Ammon's horn (tissue), 1 donor: ENCODE data around the gene NFKB2.
A peak's percentile ranks its signal among the peaks of the same experiment; 100 is the strongest.

ENCODE experiments used
- DNase-seq: peaks from one replicate; pipeline ENCODE4 v3.0.0-alpha.2; 2016; ENCODE audit warnings: low spot score

The NFKB2 gene

DNA sequence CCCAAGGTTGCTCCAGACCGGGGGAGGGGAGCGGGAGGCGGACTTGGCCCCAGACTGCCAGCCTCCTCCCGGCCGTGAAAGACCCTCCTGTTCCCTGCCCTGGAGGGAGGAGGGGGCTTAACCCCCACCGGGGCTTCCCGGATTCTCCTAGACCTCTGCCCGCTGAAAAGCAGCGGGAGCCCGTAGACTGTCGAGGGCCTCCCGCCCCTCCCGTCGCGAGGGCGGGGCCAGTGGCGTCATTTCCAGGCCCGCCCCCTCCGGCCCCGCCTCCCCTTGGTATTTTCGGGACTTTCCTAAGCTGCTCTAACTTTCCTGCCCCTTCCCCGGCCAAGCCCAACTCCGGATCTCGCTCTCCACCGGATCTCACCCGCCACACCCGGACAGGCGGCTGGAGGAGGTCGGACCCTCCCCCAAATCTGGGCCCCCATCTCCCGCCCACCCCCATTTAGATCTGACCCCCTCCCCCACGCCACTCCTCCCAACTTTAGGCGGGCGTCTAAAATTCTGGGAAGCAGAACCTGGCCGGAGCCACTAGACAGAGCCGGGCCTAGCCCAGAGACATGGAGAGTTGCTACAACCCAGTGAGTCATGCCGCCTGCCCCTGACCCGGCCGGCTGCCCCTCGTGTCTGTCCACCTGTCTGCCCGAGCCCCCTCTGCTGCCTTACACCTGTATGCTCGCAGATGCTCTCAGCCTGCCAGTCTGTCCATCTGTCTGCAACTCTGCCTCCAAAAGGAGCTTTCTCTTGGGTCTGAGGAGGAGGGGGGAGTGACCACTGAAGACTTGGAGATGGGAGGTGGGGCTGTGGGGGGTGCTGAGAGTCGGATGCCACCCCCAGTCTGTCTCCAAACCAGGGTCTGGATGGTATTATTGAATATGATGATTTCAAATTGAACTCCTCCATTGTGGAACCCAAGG is at the start of gene NFKB2:
Gene NFKB2 (plus strand): TSS at position 306 of the 917 bp plus-strand sequence. CDS start 255 bp downstream, at position 561.
- peak; percentile 88 for DNase-seq

DNA sequence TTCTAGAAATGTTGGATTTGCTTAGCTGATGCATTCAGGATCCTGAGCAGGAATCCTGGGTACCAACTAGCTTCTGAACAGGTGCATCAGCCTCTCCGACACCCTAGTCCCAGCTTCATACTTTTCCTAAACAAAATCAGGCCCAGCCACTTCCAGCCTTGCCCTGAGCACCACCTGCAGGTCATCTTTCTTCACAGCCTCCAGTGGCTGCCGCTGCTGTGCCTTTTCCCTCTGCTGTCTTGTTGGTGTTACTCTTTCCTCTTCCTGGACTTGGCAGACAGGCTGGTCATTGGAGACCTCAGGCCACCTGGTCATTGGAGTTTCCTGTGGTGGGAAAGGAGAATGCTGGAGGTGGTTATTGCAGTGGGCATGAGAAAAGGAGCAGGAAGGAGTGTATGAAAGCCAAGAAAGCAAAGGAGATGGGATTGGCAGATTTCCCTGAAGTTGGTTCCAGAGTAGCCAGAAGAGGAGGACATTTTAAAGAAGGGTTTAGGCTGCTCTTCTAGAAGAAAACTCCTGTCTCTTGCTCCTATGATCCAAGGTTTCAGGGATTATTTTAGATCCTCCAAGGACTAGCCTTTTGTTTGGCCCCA is 48.2 kb upstream of the NFKB2 start:
- peak; percentile 52 for DNase-seq

GRCh38 chr10:102352066-102352715 is 43.3 kb upstream of the NFKB2 start:
- DNase-seq: peak; percentile 59

DNA sequence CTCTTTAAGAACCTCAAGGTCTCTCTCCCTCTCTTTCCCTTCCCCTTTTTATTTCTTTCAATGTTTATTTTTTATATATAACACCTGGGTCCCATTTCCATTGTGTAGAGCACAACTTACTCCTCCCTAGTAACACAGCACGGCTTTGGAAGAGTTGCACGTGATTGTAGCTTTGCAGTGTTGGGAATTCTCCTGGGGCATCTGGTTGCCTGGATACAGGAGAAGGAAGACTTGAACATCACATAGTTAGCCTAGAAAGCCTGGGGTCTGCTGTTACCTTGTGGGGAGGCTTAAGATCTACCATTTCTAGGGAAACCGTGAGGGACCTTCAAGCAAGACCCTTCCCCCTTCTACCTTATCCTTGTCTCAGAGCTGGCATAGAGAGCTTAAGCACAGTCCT is 41.1 kb upstream of the NFKB2 start:
- no peak for DNase-seq

- no peak for DNase-seq
Observed at GRCh38 chr10:102358712-102359382, 36.7 kb upstream of the NFKB2 start.

DNA sequence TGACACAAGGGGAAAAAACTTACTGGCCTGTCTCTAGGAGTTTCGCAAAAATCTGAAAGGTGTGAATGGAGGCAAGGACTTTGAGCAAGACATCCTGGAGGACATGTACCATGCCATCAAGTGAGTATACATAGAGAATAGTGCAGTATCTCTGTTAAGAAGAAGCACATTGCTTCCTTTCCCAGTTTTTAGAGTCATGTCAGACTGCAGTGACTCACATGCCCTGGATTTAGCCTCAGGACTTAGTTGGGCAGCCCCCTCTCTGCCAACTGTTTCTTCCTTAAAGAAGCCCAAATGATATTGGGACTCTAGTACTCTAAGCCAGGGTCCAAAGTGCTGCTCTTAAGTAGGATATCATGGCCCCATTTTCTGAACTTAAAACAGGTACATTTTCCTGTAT is 28.1 kb upstream of the NFKB2 start:
- DNase-seq: no peak

DNA sequence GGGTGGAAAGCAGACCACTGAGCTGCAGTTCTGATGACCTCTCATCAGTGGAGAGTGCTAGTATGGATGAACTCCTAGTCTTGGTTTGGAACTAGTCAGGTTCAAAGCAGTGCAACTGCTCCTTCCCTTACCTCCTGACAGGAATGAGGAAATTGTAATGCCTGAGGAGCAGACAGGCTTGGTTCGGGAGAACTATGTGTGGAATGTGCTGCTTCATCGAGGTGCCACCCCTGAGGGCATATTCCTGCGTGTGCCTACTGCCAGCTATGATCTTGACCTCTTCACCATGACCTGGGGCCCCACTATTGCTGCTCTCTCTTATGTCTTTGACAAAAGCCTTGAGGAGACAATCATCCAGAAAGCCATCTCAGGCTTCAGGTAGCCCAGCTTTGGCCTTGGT is 27.4 kb upstream of the NFKB2 start:
- no peak for DNase-seq

GRCh38 chr10:102371295-102371694 is 24.2 kb upstream of the NFKB2 start:
- DNase-seq: no peak

DNA sequence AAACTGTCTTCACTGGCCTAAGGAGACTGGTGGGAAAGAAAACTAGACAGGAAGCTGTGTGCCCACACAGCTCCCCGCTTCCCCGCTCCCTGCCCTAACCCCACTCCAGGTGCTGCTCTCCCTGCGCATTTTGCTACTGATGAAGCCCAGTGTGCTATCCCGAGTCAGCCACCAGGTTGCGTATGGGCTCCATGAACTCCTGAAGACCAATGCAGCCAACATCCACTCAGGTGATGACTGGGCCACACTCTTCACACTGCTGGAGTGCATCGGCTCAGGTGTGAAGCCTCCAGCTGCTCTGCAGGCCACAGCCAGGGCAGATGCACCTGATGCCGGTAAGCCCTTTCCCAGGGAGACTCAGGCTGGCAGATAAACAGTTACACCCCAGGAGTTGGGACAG is 20.3 kb upstream of the NFKB2 start:
- DNase-seq: no peak

DNA sequence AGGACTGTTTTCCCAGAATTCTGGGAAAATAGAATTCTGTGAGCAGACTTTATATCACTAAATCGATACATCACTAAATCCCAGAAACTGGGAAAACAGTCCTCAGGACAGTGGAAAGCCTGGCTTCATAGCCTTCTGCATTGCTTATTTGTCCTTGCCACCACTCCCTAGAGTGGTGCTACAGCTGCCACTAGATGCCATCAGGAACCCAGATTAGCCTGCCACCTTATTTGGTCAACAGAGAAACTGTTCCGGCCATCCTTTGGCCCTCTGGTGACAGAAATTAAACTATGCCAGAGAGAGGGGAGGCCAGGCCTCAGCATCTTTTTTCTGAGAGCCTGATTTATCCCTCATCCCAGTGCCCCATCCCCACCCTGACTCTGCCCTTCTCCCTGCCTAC is 19.6 kb upstream of the NFKB2 start:
- DNase-seq: no peak

- DNase-seq: no peak
Observed at GRCh38 chr10:102376901-102377300, 18.6 kb upstream of the NFKB2 start.

- no peak for DNase-seq
Observed at GRCh38 chr10:102379383-102379782, 16.1 kb upstream of the NFKB2 start.

- no peak for DNase-seq
Observed at GRCh38 chr10:102381983-102382382, 13.5 kb upstream of the NFKB2 start.

GRCh38 chr10:102382871-102383270 is 12.6 kb upstream of the NFKB2 start:
- no peak for DNase-seq

- no peak for DNase-seq
Observed at GRCh38 chr10:102384053-102384452, 11.5 kb upstream of the NFKB2 start.

- no peak for DNase-seq
Observed at GRCh38 chr10:102384606-102385429, 10.7 kb upstream of the NFKB2 start.

DNA sequence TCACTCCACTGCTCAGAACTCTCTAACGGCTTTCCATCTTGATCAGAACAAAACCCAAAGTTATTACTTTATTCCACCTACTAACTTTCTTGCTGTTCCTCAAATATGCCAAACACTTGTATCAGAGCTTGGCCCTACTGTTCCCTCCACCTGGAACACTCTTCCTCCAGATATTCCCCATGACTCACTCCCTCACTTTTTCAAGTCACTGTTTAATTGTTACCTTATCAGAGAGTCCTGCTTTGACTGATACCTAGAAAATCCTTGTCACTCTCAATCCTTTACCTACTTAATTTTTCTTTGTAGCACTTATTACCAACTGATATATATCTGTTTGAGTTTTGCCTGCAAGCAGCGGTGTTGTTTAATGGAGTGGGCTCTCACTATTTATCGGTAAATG is 5.6 kb upstream of the NFKB2 start:
- no peak for DNase-seq

- no peak for DNase-seq
Observed at GRCh38 chr10:102392306-102392705, 3.2 kb upstream of the NFKB2 start.

DNA sequence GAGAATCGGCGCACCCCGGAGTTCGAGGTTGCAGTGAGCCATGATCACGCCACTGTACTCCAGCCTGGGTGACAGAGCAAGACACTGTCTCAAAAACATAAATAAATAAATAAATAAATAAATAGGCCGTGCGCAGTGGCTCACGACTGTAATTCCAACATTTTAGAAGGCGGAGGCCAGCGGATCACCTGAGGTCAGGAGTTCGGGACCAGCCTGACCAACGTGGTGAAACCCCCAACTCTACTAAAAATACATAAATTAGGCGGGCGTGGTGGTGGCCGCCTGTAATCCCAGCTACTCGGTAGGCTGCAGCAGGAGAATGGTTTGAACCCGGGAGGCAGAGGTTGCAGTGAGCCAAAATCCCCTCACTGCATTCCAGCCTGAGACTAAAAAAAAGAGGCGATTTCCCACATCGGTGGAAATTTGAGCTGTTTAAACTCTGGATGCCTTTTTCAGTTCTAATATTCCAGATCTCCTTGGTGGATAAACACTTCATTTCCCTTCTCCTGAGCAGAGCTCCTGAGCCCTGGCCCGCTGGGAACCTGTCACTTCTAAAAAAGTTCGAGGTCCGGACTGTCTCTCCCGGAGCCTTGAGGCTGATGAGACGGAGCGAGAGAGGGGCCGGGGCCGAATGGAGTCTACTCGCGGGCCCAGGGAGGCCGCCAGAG is 2.0 kb upstream of the NFKB2 start:
- DNase-seq: no peak

GRCh38 chr10:102394079-102394800 is 1.3 kb upstream of the NFKB2 start:
- DNase-seq: peak; percentile 85
